PFSK-1 (cell line): ENCODE data around the gene TMEM63A.

ENCODE experiments used
- FOXP2 ChIP-seq: optimal IDR thresholded peaks from 2 replicates; pipeline ENCODE3; 2011; ENCODE audit warnings: borderline replicate concordance, control low read depth, inconsistent platforms; ENCODE audit not compliant: insufficient read depth; ENCODE audit errors: extremely low read length, extremely low read depth
- POLR2AphosphoS5 ChIP-seq: IDR thresholded peaks from 2 replicates; pipeline ENCODE4 v1.6.1; 2012; ENCODE audit warnings: low read depth, mild to moderate bottlenecking, control low read depth, low read length, moderate library complexity
- SIN3A ChIP-seq: IDR thresholded peaks from 2 replicates; pipeline ENCODE4 v1.6.1; 2012; ENCODE audit warnings: mild to moderate bottlenecking, low read length, moderate library complexity, borderline replicate concordance; ENCODE audit not compliant: insufficient read depth
- TAF1 ChIP-seq: IDR thresholded peaks from 2 replicates; pipeline ENCODE4 v1.6.1; 2012; ENCODE audit warnings: low read length, control low read depth, borderline replicate concordance; ENCODE audit not compliant: insufficient read depth
- TF ChIP-seq, protein P1 (sequence below), 2 experiments: IDR thresholded peaks; 2 replicates each; pipeline versions ENCODE4 v1.6.1 to v1.8.0; 2011 to 2012; ENCODE audit warnings: low read depth in 2 of 2, low read length in 2 of 2, control low read depth in 1 of 2, inconsistent platforms in 1 of 2, mild to moderate bottlenecking in 1 of 2, moderate library complexity in 1 of 2; ENCODE audit not compliant: insufficient read depth in 1 of 2

Gene TMEM63A

DNA sequence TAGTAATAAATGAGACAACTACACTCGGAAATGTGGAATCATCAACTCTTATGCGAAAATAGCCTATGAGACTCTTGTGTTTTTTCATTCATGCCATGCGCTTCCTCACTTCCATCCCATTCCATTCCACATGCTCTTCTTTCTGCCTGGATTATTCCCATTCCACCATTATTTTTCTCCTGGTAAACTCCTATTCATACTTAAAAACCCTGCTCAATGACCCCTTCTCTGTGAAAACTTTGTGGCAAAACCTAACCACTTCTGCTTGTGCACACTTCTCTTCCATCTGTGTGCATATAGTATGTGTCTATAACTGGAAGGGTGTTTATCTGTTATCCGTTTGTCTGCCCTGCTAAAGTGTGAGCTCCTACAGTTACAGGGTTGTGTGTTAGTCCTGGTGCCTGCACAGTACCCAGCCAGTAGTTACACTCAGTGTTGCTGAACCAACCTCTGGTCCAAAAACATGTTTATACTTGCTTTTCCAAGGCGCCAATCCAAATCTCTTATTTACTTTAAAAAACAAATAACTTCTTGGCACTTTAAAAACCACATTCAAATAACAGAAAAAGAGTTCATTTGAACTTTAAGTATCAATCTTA lies 61.6 kb downstream of the TMEM63A start:
- TF ChIP-seq FOXP2 (no peak), SIN3A (no peak), TAF1 (no peak), POLR2AphosphoS5 (no peak)
- TF ChIP-seq, protein P1, sequence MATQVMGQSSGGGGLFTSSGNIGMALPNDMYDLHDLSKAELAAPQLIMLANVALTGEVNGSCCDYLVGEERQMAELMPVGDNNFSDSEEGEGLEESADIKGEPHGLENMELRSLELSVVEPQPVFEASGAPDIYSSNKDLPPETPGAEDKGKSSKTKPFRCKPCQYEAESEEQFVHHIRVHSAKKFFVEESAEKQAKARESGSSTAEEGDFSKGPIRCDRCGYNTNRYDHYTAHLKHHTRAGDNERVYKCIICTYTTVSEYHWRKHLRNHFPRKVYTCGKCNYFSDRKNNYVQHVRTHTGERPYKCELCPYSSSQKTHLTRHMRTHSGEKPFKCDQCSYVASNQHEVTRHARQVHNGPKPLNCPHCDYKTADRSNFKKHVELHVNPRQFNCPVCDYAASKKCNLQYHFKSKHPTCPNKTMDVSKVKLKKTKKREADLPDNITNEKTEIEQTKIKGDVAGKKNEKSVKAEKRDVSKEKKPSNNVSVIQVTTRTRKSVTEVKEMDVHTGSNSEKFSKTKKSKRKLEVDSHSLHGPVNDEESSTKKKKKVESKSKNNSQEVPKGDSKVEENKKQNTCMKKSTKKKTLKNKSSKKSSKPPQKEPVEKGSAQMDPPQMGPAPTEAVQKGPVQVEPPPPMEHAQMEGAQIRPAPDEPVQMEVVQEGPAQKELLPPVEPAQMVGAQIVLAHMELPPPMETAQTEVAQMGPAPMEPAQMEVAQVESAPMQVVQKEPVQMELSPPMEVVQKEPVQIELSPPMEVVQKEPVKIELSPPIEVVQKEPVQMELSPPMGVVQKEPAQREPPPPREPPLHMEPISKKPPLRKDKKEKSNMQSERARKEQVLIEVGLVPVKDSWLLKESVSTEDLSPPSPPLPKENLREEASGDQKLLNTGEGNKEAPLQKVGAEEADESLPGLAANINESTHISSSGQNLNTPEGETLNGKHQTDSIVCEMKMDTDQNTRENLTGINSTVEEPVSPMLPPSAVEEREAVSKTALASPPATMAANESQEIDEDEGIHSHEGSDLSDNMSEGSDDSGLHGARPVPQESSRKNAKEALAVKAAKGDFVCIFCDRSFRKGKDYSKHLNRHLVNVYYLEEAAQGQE (IDR thresholded peaks at IDR 0.05; ENCODE audit: insufficient read depth in 1 of 2, low read depth in 2 of 2, low read length in 2 of 2), result no peak

DNA sequence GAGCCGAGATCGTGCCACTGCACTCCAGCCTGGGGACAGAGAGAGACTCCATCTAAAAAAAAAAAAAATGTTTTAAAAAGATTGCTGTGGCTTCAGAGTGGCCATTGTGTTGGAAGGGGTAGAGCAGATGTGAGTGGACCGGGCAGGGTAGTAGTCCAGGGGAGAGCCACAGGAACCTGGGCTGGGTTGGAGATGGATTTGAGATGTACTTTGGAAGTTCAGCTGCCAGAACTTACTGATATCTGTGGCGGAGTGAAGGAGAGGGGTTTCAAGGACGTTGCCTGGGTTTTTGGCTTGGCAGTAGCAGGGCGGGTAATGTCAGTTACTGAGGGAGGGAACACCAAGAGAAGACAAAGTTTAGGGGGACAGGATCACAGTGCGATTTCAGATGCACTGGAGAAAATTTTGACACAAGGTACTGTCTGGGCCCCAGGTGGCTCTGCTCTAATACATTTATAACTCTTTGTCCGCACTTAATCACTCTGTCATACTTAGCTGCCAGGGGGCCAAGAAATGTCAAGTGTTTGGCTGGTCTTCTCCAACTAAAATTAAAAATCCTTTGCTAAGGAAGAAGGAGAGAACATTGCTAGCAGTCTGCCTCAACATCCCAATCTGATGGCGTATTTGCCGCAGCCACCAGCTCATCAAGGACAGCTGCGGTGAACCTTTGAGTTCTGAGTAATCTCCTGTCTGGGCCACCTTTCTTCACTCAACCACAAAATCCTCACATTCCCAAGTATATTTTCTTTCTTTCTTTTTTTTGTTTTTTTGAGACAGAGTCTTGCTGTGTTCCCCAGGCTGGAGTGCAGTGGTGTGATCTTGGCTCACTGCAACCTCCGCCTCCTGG lies 62.6 kb downstream of the TMEM63A start:
- TF ChIP-seq TAF1, result no peak
- TF ChIP-seq, protein P1 (IDR thresholded peaks at IDR 0.05; ENCODE audit: insufficient read depth in 1 of 2, low read depth in 2 of 2, low read length in 2 of 2), result no peak
- no peak for TF ChIP-seq POLR2AphosphoS5
- TF ChIP-seq FOXP2, result no peak
- TF ChIP-seq SIN3A, result no peak

DNA sequence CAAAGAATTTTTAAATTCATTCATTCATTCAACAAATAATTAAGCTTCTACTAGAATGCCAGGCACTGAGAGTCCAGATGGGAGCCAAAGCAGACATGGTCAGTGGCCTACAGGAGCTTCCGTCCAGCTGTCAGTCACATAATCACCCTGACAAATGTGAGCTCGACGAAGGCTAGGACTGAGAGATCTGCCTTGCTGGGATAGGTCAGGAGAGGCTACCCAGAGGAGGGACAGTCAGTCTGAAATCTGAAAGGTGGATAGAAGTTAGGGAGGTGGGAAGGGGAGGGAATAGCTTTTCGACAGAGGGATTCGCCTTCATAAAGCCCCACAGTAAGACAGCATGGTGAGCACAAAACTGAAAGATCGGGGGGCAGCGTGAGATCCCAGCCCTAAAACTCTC lies 64.0 kb downstream of the TMEM63A start:
- no peak for TF ChIP-seq POLR2AphosphoS5
- TF ChIP-seq TAF1, result no peak
- TF ChIP-seq SIN3A, result no peak
- TF ChIP-seq, protein P1 (IDR thresholded peaks at IDR 0.05; ENCODE audit: insufficient read depth in 1 of 2, low read depth in 2 of 2, low read length in 2 of 2), result no peak
- TF ChIP-seq FOXP2, result no peak

DNA sequence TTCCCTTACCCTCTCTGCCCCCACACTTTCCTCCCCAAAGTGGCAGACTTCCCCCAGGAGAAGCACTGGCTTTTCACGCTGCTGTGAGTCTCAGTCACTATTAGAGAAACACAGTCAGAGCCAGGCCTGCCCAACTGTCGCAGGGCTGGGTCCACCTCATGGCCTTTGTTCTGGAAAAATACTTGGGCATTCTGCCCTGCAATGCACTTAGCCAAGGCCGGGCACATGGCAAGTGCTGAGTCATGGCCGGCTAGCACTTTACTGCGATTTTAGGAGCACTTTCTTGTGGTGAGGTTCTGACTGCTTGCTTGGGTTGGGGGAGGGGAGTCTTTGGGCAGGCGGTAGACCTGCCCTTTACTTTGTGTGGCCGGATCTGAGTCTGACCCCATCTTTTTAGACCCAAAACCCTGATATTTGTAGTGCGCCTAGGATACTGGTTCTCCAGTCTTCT lies 64.5 kb downstream of the TMEM63A start:
- no peak for TF ChIP-seq TAF1
- TF ChIP-seq, protein P1 (IDR thresholded peaks at IDR 0.05; ENCODE audit: insufficient read depth in 1 of 2, low read depth in 2 of 2, low read length in 2 of 2), result no peak
- TF ChIP-seq POLR2AphosphoS5, result no peak
- no peak for TF ChIP-seq SIN3A
- TF ChIP-seq FOXP2, result no peak
